Measurements from ENCODE around the gene SHISA7. TPM values are rescaled to one million over a fixed set of nuclear protein-coding genes. Genes with fewer than 3 reads are reported as not detected.

The SHISA7 gene
- polyA plus RNA-seq, 4 donors = 0.12 to 0.21 TPM; not detected in 2

DNA sequence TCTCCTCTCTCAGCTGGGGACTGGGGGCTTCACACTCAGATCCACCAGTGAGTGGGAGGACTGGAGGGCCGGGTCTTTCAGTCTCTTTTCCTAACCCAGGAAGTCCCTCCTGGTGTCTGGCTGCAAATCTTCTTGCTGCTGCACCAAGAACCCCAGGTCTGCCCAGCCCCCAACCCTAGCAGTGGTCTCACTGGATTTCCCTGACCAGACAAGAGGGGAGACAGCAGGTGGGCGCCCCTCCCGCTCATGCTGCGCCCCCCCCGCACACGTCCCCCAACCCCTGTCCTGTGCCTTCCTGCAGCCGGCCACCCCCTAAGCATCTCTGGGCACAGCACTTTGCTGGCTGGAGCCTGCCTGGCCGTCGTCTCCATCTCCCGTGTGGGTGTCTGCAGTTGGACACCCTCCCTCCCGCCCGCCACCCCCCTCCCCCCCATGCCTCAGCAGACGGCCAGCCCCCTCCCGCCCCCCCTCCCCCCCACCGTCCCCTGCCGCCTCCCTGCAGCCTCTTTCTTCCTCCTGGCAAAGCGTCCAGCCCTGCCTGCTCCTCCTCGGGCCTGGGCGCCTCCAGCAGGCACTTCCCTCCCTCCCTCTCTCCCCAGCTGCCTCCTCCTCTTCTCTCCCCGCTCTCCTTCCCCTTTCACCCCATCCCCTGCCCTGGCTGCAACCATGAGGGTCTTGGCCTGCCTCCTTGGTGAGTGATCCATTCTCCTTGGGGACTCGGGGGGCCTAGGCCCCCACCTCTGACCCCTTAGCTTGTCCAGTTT is 45.0 kb upstream of the SHISA7 start, which contains the start of gene SSC5D:
Gene SSC5D (plus strand): TSS at position 513 of the 764 bp plus-strand sequence. CDS start 154 bp downstream, at position 667.
- Histone ChIP-seq H3K4me3 (ENCODE audit: low read depth in 1 of 3, low read length in 3 of 3) (no peak within 1 kb of the TSS), H3K27ac (ENCODE audit: low read depth in 1 of 3, low read length in 2 of 3) (peak within 1 kb of the TSS in 2 of 3 donors; percentile 53 to 80), H3K36me3 (ENCODE audit: control insufficient read depth in 3 of 3, insufficient read depth in 2 of 3, low read depth in 1 of 3, low read length in 3 of 3) (peaks cover 0 to 13% (median 2%) of the 10 kb centered on the region in 3 donors), H3K9me3 (ENCODE audit: control insufficient read depth in 2 of 2, insufficient read depth in 1 of 2, low read depth in 1 of 2, low read length in 1 of 2) (no peaks in the 10 kb centered on the region), H3K4me1 (ENCODE audit: control insufficient read depth in 3 of 3, insufficient read depth in 2 of 3, low read depth in 1 of 3, low read length in 2 of 3) (peaks cover 0 to 24% (median 3%) of the 10 kb centered on the region in 3 donors), H3K27me3 (ENCODE audit: control insufficient read depth in 3 of 3, insufficient read depth in 3 of 3, low read length in 3 of 3) (peaks cover 0 to 47% (median 0%) of the 10 kb centered on the region in 3 donors)
- WGBS, 3 donors = 16 to 21% (median 19%) methylated on average over 11 to 19 of the region's 21 CpGs
- DNase-seq (no peak), FAIRE-seq (no peak)

DNA sequence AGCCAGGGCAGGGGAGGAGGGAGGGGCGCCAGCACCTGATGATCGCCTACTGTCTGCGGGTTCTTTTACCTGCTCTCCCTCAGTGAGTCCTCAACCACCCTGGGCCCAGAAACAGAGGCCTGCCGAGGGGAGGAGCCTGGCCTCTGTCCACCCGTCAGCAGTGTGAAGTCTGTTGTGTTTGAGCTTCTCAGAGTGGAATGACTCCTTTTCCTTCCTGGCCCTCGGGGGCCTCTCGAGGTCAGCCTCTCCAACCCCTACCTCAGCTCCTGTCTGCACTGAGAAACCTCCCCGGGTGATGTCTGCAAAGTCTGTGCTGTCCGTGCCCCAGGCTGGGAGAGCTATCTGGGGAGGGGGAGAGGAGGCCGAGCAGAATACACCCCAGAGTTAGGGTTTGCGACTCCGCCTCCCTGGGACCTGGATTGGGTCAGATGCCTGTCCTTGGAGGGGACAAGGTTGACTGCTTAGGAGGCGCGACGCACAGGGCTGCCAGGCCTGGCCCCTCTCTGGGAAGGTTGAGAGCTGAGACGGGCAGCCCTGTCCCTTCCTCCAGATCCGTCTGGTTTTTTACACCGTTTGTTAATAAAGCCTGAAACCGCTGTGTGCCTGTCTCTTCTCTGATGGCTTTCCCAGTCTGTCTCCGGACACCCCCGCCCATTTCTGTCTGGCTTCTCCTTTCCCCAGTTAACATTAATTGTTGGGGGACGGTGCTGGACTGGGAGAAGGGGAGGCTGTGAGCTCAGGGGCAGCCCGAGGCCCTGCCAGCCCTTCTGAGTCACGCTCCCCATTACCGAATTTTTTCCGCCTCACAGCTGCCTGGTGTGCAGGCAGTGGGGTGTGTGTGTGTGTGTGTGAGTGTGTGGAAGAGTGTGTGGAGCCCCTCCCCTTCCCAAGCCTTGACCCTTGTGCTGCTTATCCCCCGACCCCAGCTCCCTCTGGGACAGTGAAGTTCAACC is 44.1 kb upstream of the SHISA7 start:
- peaks cover 0 to 24% (median 3%) of the 10 kb centered on the region in 3 donors for H3K4me1 ChIP-seq (ENCODE audit: control insufficient read depth in 3 of 3, insufficient read depth in 2 of 3, low read depth in 1 of 3, low read length in 2 of 3)
- H3K27ac ChIP-seq (ENCODE audit: low read depth in 1 of 3, low read length in 2 of 3) = peak overlapping the region in 2 of 3 donors; percentile 53 to 80
- DNase-seq (peak in 1 of 2 donors; percentile 21), FAIRE-seq (no peak)
- no peak overlapping the region for H3K4me3 ChIP-seq (ENCODE audit: low read depth in 1 of 3, low read length in 3 of 3)
- H3K9me3 ChIP-seq (ENCODE audit: control insufficient read depth in 2 of 2, insufficient read depth in 1 of 2, low read depth in 1 of 2, low read length in 1 of 2) = no peaks in the 10 kb centered on the region
- WGBS, 3 donors = 16 to 36% (median 31%) methylated on average over 27 of the region's 27 CpGs
- peaks cover 0 to 40% (median 0%) of the 10 kb centered on the region in 3 donors for H3K27me3 ChIP-seq (ENCODE audit: control insufficient read depth in 3 of 3, insufficient read depth in 3 of 3, low read length in 3 of 3)
- peaks cover 4 to 20% (median 7%) of the 10 kb centered on the region in 3 donors for H3K36me3 ChIP-seq (ENCODE audit: control insufficient read depth in 3 of 3, insufficient read depth in 2 of 3, low read depth in 1 of 3, low read length in 3 of 3)

DNA sequence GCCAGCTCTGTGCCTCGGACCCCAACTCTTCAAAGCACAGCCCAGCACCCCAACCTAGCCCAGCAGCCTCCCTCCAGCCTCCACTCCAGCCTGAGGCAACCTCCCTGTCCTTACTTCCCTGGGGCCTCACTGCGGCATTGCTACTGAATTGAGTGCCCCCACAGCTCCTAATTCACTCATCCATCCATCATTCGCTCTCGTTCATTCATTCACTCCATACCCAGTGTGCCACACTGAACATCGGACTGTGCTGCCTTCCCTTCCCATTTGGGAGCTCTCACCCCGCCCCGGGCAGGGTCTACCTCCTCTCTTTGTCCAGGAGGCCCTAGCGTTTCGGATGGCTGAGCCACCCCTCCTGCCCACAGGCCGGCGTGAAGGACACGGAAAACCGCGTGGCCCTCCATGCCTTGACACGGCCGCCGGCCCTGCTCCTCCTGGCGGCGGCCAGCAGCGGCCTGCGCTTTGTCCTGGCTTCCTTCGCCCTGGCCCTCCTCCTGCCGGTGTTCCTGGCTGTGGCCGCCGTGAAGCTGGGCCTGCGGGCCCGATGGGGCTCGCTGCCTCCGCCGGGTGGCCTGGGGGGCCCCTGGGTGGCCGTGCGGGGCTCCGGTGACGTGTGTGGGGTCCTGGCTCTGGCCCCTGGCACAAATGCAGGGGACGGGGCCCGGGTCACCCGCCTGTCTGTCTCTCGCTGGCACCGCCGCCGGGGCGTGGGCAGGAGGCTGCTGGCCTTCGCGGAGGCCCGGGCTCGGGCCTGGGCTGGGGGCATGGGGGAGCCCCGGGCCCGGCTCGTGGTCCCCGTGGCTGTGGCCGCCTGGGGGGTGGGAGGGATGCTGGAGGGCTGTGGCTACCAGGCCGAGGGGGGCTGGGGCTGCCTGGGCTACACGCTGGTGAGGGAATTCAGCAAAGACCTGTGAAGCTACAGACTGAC is 43.2 kb upstream of the SHISA7 start:
- Histone ChIP-seq H3K27ac (ENCODE audit: low read depth in 1 of 3, low read length in 2 of 3) (peak overlapping the region in 2 of 3 donors; percentile 53 to 80), H3K27me3 (ENCODE audit: control insufficient read depth in 3 of 3, insufficient read depth in 3 of 3, low read length in 3 of 3) (peaks cover 0 to 32% (median 0%) of the 10 kb centered on the region in 3 donors), H3K4me1 (ENCODE audit: control insufficient read depth in 3 of 3, insufficient read depth in 2 of 3, low read depth in 1 of 3, low read length in 2 of 3) (peaks cover 0 to 24% (median 3%) of the 10 kb centered on the region in 3 donors), H3K4me3 (ENCODE audit: low read depth in 1 of 3, low read length in 3 of 3) (no peak overlapping the region), H3K36me3 (ENCODE audit: control insufficient read depth in 3 of 3, insufficient read depth in 2 of 3, low read depth in 1 of 3, low read length in 3 of 3) (peaks cover 4 to 23% (median 8%) of the 10 kb centered on the region in 3 donors), H3K9me3 (ENCODE audit: control insufficient read depth in 2 of 2, insufficient read depth in 1 of 2, low read depth in 1 of 2, low read length in 1 of 2) (no peaks in the 10 kb centered on the region)
- 56 to 79% (median 71%) methylated on average over 40 to 53 of the region's 53 CpGs for WGBS, 3 donors
- no peak for FAIRE-seq
- DNase-seq = no peak

DNA sequence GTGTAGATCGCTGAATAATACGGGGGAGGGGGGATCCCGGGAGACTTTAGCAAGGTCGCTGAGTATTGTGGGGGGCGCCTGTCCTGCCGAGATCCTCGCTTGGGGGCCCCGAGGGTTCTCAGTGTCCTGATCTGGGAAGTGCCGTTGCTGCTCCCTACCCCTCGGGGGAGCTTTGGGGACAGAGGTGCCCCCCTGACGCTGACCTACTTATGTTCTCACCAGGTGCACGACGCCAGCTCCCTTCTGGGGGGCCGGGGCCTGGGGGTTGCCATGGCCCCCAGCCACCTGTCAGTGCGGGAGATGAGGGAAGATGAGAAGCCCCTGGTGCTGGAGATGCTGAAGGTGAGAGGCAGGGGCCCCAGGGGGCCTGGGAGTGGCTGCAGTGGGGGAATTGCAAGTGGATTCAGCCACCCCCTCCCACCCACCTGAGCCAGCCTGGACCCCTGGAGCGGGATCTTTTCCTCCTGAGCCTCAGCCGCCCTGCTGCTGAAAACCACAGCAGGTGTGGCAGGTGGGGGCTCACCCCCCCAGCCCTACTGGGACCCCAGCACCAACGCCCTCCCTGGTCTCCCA is 42.4 kb upstream of the SHISA7 start:
- Histone ChIP-seq H3K9me3 (ENCODE audit: control insufficient read depth in 2 of 2, insufficient read depth in 1 of 2, low read depth in 1 of 2, low read length in 1 of 2) (no peaks in the 10 kb centered on the region), H3K4me1 (ENCODE audit: control insufficient read depth in 3 of 3, insufficient read depth in 2 of 3, low read depth in 1 of 3, low read length in 2 of 3) (peaks cover 0 to 24% (median 3%) of the 10 kb centered on the region in 3 donors), H3K4me3 (ENCODE audit: low read depth in 1 of 3, low read length in 3 of 3) (peak overlapping the region; percentile 41 to 66 (median 53)), H3K27me3 (ENCODE audit: control insufficient read depth in 3 of 3, insufficient read depth in 3 of 3, low read length in 3 of 3) (peaks cover 0 to 28% (median 0%) of the 10 kb centered on the region in 3 donors), H3K36me3 (ENCODE audit: control insufficient read depth in 3 of 3, insufficient read depth in 2 of 3, low read depth in 1 of 3, low read length in 3 of 3) (peaks cover 4 to 27% (median 10%) of the 10 kb centered on the region in 3 donors), H3K27ac (ENCODE audit: low read depth in 1 of 3, low read length in 2 of 3) (peak overlapping the region in 2 of 3 donors; percentile 48 to 74)
- WGBS, 3 donors = 12 to 25% (median 20%) methylated on average over 16 to 18 of the region's 18 CpGs
- FAIRE-seq = no peak
- no peak for DNase-seq

DNA sequence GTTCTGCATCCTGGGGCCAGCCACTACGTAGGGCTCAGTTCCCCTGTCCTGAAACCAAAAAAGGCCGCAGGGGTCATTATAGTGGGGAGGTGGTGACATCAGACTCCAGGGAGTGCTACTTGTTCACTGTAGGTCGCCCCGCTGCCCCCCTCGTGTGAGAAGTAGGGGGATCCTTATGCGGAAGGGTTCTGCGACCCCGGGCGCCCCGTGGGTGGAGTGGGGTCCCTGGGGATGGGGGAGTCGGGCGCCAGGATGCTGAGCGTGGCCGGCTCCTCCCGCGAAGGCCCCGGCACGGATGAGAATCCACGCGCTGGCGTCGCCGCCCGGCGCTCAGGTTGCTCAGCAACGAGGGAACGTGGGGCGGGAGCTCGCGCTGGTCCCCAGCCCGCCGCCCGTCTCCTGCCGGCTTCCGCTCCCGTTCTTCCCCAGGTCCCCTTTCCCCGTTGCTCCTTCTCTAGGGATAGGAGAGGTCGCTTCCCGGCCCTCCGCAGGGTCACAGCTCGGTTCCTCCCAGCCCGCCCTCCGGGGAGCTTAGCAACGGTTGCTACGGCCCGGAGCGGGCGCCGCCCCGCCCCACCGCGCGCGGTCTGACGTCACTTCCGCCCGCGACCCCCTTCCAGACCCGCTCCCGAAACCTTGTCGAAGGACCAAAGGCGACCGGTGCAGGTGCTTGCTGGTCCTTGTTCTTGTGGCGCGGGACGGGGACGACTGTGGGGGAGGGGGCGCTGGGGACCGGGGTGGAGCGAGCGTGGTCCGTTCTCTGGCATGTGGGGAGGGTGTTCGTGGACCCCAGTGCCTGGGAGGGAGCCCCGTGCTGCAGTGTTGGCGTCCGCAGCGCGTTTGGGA is 41.7 kb upstream of the SHISA7 start, which contains the start of gene NAT14:
Gene NAT14 (plus strand): TSS at position 596 of the 846 bp plus-strand sequence. CDS start 521 bp downstream, outside the sequence.
- H3K4me1 ChIP-seq (ENCODE audit: control insufficient read depth in 3 of 3, insufficient read depth in 2 of 3, low read depth in 1 of 3, low read length in 2 of 3) = peaks cover 0 to 24% (median 3%) of the 10 kb centered on the region in 3 donors
- H3K9me3 ChIP-seq (ENCODE audit: control insufficient read depth in 2 of 2, insufficient read depth in 1 of 2, low read depth in 1 of 2, low read length in 1 of 2) = no peaks in the 10 kb centered on the region
- H3K4me3 ChIP-seq (ENCODE audit: low read depth in 1 of 3, low read length in 3 of 3) = peak within 1 kb of the TSS; percentile 41 to 66 (median 53)
- H3K27me3 ChIP-seq (ENCODE audit: control insufficient read depth in 3 of 3, insufficient read depth in 3 of 3, low read length in 3 of 3) = peaks cover 0 to 22% (median 0%) of the 10 kb centered on the region in 3 donors
- FAIRE-seq = no peak
- peak in 1 of 2 donors; percentile 80 for DNase-seq
- WGBS, 3 donors = 2 to 4% (median 3%) methylated on average over 51 to 78 of the region's 78 CpGs
- H3K27ac ChIP-seq (ENCODE audit: low read depth in 1 of 3, low read length in 2 of 3) = peak within 1 kb of the TSS in 2 of 3 donors; percentile 48 to 74
- peaks cover 4 to 27% (median 10%) of the 10 kb centered on the region in 3 donors for H3K36me3 ChIP-seq (ENCODE audit: control insufficient read depth in 3 of 3, insufficient read depth in 2 of 3, low read depth in 1 of 3, low read length in 3 of 3)

DNA sequence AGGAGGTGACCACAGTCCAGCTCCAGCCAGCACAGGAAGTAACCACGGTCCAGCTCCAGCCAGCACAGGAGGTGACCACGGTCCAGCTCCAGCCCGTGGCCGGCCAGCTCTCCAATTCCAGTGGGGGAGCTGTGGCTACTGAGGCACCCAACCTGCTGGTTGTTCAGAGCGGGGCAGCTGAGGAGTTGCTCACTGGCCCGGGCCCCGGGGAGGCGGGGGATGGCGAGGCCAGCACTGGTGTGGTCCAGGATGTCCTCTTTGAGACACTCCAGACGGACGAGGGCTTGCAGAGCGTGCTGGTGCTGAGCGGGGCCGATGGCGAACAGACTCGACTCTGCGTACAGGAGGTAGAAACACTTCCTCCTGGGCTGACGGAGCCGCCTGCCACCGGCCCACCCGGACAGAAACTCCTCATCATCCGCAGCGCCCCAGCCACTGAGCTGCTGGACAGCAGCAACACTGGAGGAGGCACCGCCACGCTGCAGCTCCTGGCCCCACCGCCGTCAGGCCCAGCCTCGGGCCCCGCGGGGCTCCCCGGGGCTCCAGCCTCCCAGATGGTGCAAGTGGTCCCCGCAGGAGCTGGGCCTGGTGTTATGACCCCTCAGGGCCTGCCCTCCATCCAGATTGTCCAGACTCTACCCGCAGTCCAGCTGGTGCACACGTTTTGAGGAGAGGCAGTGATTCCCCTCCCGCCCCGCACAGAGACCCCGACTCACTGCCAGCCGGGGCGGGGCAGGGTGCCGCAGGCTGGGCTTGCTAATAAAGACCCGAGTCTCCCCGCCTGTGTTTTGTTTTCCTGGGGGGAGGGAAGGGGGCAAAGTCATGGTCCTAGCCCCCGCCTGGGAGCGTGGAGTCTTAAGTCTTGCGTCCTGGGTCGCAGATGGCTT is 40.8 kb upstream of the SHISA7 start:
- H3K4me3 ChIP-seq (ENCODE audit: low read depth in 1 of 3, low read length in 3 of 3) = peak overlapping the region in 2 of 3 donors; percentile 53 to 66
- 79 to 85% (median 81%) methylated on average over 36 to 46 of the region's 46 CpGs for WGBS, 3 donors
- H3K9me3 ChIP-seq (ENCODE audit: control insufficient read depth in 2 of 2, insufficient read depth in 1 of 2, low read depth in 1 of 2, low read length in 1 of 2) = no peaks in the 10 kb centered on the region
- H3K27me3 ChIP-seq (ENCODE audit: control insufficient read depth in 3 of 3, insufficient read depth in 3 of 3, low read length in 3 of 3) = peaks cover 0 to 16% (median 0%) of the 10 kb centered on the region in 3 donors
- DNase-seq (no peak), FAIRE-seq (no peak)
- no peak overlapping the region for H3K27ac ChIP-seq (ENCODE audit: low read depth in 1 of 3, low read length in 2 of 3)
- H3K4me1 ChIP-seq (ENCODE audit: control insufficient read depth in 3 of 3, insufficient read depth in 2 of 3, low read depth in 1 of 3, low read length in 2 of 3) = peaks cover 0 to 24% (median 3%) of the 10 kb centered on the region in 3 donors
- peaks cover 4 to 27% (median 10%) of the 10 kb centered on the region in 3 donors for H3K36me3 ChIP-seq (ENCODE audit: control insufficient read depth in 3 of 3, insufficient read depth in 2 of 3, low read depth in 1 of 3, low read length in 3 of 3)
